ENCODE measurements around the gene CT83.

The CT83 gene, protein sequence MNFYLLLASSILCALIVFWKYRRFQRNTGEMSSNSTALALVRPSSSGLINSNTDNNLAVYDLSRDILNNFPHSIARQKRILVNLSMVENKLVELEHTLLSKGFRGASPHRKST

GRCh38 chrX:116462822-116463221 lies at the start of gene CT83:
Gene CT83 (minus strand): TSS chrX:116462976. CDS start chrX:116462856, 120 bp downstream.
- DNase-seq = no peak

- DNase-seq = no peak
Measured at GRCh38 chrX:116499780-116500179, 37.0 kb upstream of the CT83 start.

- DNase-seq = no peak
Measured at GRCh38 chrX:116493271-116493670, 30.5 kb upstream of the CT83 start.

DNA sequence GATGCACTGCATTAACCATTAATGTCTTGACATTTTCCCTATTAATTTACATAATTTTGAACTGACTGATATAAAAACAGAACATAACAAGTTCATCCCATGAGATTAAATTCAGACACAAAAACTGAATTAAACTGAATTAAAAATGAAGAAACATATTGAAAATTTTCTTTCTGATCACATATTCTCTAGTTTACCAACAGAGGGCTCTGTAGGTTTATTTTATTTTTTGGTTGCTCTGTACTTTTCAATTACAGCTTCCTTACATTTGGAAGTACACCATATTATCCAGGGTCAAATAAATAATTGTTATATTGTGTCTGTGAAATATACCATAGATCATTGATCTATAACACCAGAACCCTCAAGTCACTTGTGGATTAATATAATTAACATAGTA lies 27.3 kb upstream of the CT83 start:
- DNase-seq = no peak

DNA sequence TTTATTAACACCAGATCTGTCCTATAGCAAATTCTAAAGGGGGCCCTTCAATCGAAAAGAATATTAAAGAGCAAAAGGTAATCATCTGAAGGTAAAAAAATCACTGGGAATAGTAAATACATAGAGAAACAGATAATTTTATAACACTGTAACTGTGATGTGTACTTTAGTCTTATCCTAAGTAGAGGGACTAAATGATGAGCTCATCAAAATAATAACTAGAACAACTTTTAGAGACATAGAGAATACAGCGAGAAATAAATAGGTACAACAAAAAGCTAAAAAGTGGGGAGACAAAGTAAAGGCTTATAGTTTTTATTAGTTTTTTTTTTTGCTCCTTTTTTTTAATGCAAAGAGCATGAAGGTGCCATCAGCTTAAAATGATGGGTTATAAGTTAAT lies 17.3 kb upstream of the CT83 start:
- DNase-seq = no peak

GRCh38 chrX:116449156-116449555 lies 13.6 kb downstream of the CT83 start:
- no peak for DNase-seq

DNA sequence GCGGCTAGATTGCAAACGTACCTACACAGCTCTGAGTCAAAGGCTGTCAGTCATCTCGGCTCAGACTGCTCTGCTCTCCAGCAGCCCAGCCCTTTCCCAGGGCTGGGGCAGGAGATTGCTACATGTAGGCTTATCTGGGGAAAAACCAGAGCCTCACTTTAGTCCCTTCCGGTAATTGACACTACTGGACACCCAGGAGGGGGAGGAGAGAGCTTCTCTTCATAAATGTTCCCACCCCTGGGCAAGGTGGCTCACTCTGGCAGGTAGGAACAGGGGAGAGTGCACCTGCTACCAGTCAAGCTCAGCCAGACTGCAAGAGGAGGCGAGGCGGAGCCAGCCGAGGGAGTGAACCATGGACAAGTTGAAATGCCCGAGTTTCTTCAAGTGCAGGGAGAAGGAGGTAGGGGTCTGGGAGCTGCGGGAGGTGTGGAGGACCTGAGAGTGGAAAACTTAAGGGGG lies 26.4 kb downstream of the CT83 start, which contains the start of gene SLC6A14:
Gene SLC6A14 (plus strand): TSS at position 249 of the 459 bp plus-strand sequence. CDS start 104 bp downstream, at position 353.
- DNase-seq = no peak

GRCh38 chrX:116435597-116435996 lies 27.2 kb downstream of the CT83 start:
- DNase-seq = no peak

DNA sequence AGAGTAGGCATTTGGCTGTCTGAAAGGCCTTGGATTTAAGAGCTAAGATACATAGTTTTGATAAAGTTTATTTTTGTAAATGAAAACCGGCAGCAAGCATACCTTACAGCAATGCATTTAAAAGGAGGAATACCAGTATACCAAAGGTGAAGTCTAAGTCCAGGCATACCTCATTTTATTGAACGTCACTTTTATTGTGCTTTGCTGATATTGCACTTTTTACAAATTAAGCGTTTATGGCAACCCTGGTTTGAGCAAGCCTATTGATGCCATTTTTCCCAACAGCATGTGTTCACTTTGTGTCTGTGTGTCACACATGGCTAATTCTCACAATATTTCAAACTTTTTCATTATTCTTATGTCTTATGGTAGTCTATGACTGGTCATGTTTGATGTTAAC lies 34.8 kb downstream of the CT83 start:
- DNase-seq = no peak

- DNase-seq = no peak
Measured at GRCh38 chrX:116417968-116418367, 44.8 kb downstream of the CT83 start.

DNA sequence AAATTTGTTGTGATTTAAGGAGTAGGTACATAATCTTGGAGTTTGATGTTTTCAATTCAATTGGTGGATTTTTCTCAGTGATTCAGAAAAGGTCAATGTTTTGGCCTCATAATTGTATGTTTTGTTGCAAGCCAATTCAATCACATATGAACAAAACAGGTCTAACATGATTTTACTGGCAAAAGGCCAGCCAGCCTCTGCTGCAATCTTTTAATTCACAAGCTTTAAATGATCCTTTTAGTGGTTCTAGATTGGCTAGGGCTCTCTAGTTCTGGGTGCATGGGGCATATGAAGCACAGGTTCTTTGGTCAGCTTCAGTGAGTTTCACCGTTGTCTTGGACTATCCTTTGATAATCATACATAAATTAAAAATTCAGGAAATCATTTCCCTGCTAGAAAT lies 45.6 kb downstream of the CT83 start:
- DNase-seq = peak; percentile 72

- no peak for DNase-seq
Measured at GRCh38 chrX:116413273-116413672, 49.5 kb downstream of the CT83 start.

Data from COR-L47 (cell line).